Measurements from ENCODE around the gene TMCO4. TPM values are rescaled to one million over a fixed set of nuclear protein-coding genes. Genes with fewer than 3 reads are reported as not detected.

TMCO4 gene
- total and polyA plus RNA-seq, 2 of the 4 experiments (the other 2 are of a cell fraction) = 7.3 to 8.6 TPM

DNA sequence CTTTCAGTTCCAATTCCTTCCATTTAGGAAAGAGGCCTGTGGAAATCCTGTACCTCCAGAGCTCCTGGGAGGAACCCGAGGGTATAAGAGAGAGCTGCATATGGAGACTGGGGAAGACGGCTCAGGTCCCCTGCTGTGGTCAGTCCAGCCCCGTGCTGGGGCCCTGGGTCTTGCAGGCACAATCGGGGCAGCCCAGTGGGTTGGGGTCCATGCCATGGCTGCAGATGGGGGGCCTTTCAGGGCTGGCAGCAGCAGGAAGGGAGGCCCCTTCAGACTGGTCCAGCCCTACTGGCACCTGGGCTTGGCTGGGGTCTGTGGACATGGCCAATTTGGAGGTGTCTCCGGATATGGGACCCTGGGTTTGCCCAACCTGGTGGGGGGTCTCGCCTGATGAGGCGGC is 116.8 kb downstream of the TMCO4 start:
- Histone ChIP-seq H3K56ac (ENCODE audit: extremely low read depth, insufficient read depth, low read length) (no peak overlapping the region), H3K23ac (ENCODE audit: low read depth, low read length) (no peak overlapping the region), H2AFZ (replicated peaks; ENCODE audit: low read length, poor library complexity) (no peak overlapping the region), H4K91ac (ENCODE audit: insufficient read depth, low read depth, low read length) (no peak overlapping the region), H3K79me1 (ENCODE audit: low read depth in 1 of 2, low read length in 2 of 2) (no peaks in the 10 kb centered on the region), H3K9me1 (ENCODE audit: insufficient read depth, low read length) (no peaks in the 10 kb centered on the region; the same call in 1 of the 2 replicates), H3K14ac (replicated peaks; ENCODE audit: low read depth, low read length) (no peak overlapping the region), H3K9ac (ENCODE audit: low read depth, low read length) (no peak overlapping the region), H4K5ac (ENCODE audit: low read depth, low read length) (no peak overlapping the region), H2BK20ac (ENCODE audit: low read depth, low read length) (no peak overlapping the region), H2BK15ac (ENCODE audit: low read depth, low read length) (no peak overlapping the region), H2BK5ac (ENCODE audit: low read depth, low read length, poor library complexity, severe bottlenecking) (no peak overlapping the region), H3K27me3 (ENCODE audit: control insufficient read depth, insufficient read depth, low read length) (no peaks in the 10 kb centered on the region), H3K4ac (ENCODE audit: low read depth, low read length) (no peak overlapping the region), H3K18ac (ENCODE audit: low read depth, low read length) (no peak overlapping the region), H3K4me1 (ENCODE audit: control insufficient read depth, insufficient read depth, low read length) (no peaks in the 10 kb centered on the region), H4K8ac (ENCODE audit: low read depth in 2 of 2, low read length in 2 of 2) (no peak overlapping the region), H3K4me3 (ENCODE audit: insufficient read depth, low read depth, low read length) (no peak overlapping the region), H3K9me3 (ENCODE audit: control insufficient read depth, insufficient read depth, low read length) (peaks cover 3% of the 10 kb centered on the region; the same call in 1 of the 2 replicates), H3K27ac (ENCODE audit: insufficient read depth, low read length) (no peak overlapping the region), H2AK5ac (ENCODE audit: low read depth, low read length) (no peak overlapping the region), H3K4me2 (ENCODE audit: low read depth, low read length) (no peak overlapping the region), H3K36me3 (ENCODE audit: control insufficient read depth, insufficient read depth, low read length) (peaks cover 5% of the 10 kb centered on the region; the same call in 1 of the 2 replicates), H2AK9ac (replicated peaks; ENCODE audit: low read depth, low read length, poor library complexity) (no peak overlapping the region), H2BK120ac (ENCODE audit: low read depth, low read length) (no peak overlapping the region), H4K20me1 (ENCODE audit: insufficient read depth, low read length) (no peaks in the 10 kb centered on the region; the same call in none of the 2 replicates)
- DNase-seq = no peak
- no TSS peak for BruUV-seq (replicated peaks)
- dilution Hi-C loops (cut with HindIII; ENCODE audit: low sequenced_read_pairs, unreplicated experiment) (no loop called here), in situ Hi-C loops (cut with MboI; ENCODE audit: low sequenced_read_pairs) (no loop called here), intact Hi-C loops (cut with micrococcal nuclease) (no loop called here)
- WGBS, 2 experiments (ENCODE audit: extremely low coverage in 2 of 2, insufficient read length in 1 of 2) = 68% methylated on average over 6 of the region's 7 CpGs; no CpG with 5 or more reads in 1 of the 2 experiments
- ATAC-seq (ENCODE audit: low read depth) = no peak
- ChIA-PET CTCF (interaction anchor here (1.1 to 1.5 kb wide), 2 partner anchors 21 to 22 kb away, joined by 4 read pairs; no protein-coding TSS in a partner anchor), POLR2A (ENCODE audit: unreplicated experiment) (no interaction called here)
- TF ChIP-seq POLR2A (IDR thresholded peaks at IDR 0.05; ENCODE audit: low read depth, low read length) (no peak), BHLHE40 (IDR thresholded peaks at IDR 0.05; ENCODE audit: low read depth, low read length) (no peak), CEBPB (IDR thresholded peaks at IDR 0.05; ENCODE audit: low read depth, low read length) (no peak), RFX5 (IDR thresholded peaks at IDR 0.05; ENCODE audit: low read depth, low read length) (no peak), MAZ (IDR thresholded peaks at IDR 0.05; ENCODE audit: borderline replicate concordance, low read depth, low read length) (no peak), RCOR1 (IDR thresholded peaks at IDR 0.05; ENCODE audit: insufficient replicate concordance, low read length) (no peak), MAFK (IDR thresholded peaks at IDR 0.05; ENCODE audit: low read depth, low read length) (no peak), MXI1 (IDR thresholded peaks at IDR 0.05; ENCODE audit: borderline replicate concordance, low read depth, low read length) (no peak), CHD1 (IDR thresholded peaks at IDR 0.05; ENCODE audit: low read depth, low read length) (no peak), RAD21 (IDR thresholded peaks at IDR 0.05; ENCODE audit: low read length) (no peak)
- TF ChIP-seq, protein P1, sequence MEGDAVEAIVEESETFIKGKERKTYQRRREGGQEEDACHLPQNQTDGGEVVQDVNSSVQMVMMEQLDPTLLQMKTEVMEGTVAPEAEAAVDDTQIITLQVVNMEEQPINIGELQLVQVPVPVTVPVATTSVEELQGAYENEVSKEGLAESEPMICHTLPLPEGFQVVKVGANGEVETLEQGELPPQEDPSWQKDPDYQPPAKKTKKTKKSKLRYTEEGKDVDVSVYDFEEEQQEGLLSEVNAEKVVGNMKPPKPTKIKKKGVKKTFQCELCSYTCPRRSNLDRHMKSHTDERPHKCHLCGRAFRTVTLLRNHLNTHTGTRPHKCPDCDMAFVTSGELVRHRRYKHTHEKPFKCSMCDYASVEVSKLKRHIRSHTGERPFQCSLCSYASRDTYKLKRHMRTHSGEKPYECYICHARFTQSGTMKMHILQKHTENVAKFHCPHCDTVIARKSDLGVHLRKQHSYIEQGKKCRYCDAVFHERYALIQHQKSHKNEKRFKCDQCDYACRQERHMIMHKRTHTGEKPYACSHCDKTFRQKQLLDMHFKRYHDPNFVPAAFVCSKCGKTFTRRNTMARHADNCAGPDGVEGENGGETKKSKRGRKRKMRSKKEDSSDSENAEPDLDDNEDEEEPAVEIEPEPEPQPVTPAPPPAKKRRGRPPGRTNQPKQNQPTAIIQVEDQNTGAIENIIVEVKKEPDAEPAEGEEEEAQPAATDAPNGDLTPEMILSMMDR (conservative IDR thresholded peaks at IDR 0.05; ENCODE audit: low read depth, low read length) = no peak
- TF ChIP-seq, protein P2, sequence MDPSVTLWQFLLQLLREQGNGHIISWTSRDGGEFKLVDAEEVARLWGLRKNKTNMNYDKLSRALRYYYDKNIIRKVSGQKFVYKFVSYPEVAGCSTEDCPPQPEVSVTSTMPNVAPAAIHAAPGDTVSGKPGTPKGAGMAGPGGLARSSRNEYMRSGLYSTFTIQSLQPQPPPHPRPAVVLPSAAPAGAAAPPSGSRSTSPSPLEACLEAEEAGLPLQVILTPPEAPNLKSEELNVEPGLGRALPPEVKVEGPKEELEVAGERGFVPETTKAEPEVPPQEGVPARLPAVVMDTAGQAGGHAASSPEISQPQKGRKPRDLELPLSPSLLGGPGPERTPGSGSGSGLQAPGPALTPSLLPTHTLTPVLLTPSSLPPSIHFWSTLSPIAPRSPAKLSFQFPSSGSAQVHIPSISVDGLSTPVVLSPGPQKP (IDR thresholded peaks at IDR 0.05; ENCODE audit: borderline replicate concordance, low read depth, low read length) = no peak
